IPS-15b (cell line): Measurements from ENCODE around the gene BORA.
"Not testable (repeated sequence)": the region's sequence is repeated elsewhere in the genome, so short reads cannot be mapped to it uniquely, and the experiment has no call there.

Experiments
- H3K27me3 ChIP-seq: one replicate; pipeline ENCODE4 v1.6.1; 2013; ENCODE audit warnings: low read length; ENCODE audit not compliant: control insufficient read depth, insufficient read depth
- H3K36me3 ChIP-seq: one replicate; pipeline ENCODE4 v1.6.1; 2013; ENCODE audit warnings: low read length; ENCODE audit not compliant: control insufficient read depth, insufficient read depth
- H3K4me1 ChIP-seq: one replicate; pipeline ENCODE4 v1.6.1; 2013; ENCODE audit warnings: mild to moderate bottlenecking, low read length; ENCODE audit not compliant: control insufficient read depth, insufficient read depth
- H3K4me3 ChIP-seq: one replicate; pipeline ENCODE4 v1.5.1; 2013; ENCODE audit warnings: low read depth, low read length
- H3K9ac ChIP-seq: one replicate; pipeline ENCODE4 v1.6.1; 2013; ENCODE audit warnings: low read depth, mild to moderate bottlenecking, low read length
- H3K9me3 ChIP-seq: one replicate; pipeline ENCODE4 v1.6.1; 2013; ENCODE audit warnings: mild to moderate bottlenecking, low read length; ENCODE audit not compliant: control insufficient read depth, insufficient read depth

Gene BORA

DNA sequence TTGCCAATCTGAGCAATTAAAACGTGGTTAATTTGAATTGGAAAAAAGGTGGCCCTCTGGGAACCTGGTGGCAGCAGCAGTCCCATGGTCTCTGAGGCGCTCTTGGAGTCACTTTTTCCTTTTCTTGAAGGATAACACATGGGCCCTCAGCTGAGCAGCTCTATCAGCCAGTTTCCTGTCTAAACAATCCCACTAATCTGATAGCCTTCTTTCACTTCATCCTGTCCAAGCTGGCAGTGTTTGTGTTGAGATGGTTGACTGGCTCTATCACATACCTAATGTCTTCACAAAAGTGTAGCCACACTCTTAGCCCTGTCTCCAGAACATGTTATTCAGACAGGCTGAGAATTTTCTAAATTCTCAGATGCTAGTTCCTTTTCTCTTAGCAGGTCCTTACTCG is 10.9 kb upstream of the BORA start:
- H3K4me3 ChIP-seq, result no peak overlapping the region
- H3K9me3 ChIP-seq, result no peaks in the 10 kb centered on the region
- H3K9ac ChIP-seq, result no peak overlapping the region
- no peaks in the 10 kb centered on the region for H3K27me3 ChIP-seq
- no peaks in the 10 kb centered on the region for H3K4me1 ChIP-seq
- H3K36me3 ChIP-seq, result peaks cover 6% of the 10 kb centered on the region

DNA sequence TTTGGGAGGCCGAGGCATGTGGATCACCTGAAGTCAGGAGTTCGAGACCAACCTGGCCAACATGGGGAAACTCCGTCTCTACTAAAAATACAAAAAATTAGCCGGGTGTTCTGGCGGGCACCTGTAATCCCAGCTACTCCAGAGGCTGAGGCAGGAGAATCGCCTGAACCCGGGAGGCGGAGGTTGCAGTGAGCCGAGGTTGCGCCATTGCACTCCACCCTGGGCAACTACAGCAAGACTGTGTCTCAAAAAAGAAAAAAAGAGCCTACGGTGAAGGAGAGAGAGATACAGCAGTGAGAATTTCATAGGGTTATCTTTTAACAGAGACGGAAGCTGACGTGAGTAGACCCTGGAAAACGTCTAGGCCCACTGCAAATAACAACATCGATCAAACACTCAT is 1.5 kb upstream of the BORA start:
- not testable (repeated sequence) for H3K9me3 ChIP-seq, H3K27me3 ChIP-seq, H3K36me3 ChIP-seq, H3K9ac ChIP-seq, H3K4me1 ChIP-seq
- peak overlapping the region; percentile 94 for H3K4me3 ChIP-seq

DNA sequence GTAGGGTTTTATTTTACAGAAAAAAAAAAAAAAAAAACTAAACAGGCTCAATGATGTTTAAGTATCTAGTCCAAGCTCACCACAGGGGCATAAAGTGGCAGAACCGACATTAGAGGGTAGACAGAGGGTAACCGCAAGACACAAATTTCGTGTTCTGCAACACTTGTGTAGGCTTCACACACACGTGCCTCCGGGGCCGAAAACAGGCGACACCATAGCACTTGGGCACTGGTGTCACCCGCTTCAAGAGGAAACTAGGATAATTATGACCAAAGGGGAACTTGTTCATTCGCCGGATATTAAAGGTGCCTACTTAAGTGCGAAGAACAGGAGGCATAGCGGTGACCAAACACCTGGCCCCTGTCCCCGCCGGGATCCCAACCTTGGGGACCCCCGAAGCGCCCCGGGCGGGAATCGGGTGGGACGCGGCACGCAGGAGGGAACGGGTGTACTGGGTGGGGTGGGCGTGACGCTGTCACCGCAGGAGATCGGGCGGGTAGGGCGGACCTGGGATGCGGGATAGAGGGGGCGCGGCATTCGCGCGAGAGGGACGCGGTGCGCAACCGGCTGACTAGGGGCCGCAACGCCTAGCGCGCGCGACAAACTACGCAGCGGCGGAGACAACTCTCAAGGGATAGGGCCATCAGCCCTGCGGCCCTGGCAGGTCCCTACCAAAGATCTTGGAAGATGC is 852 bp upstream of the BORA start:
- no peaks in the 10 kb centered on the region for H3K27me3 ChIP-seq
- H3K4me3 ChIP-seq, result peak overlapping the region; percentile 94
- H3K9ac ChIP-seq, result peak overlapping the region; percentile 67
- peaks cover 3% of the 10 kb centered on the region for H3K36me3 ChIP-seq
- H3K4me1 ChIP-seq, result no peaks in the 10 kb centered on the region
- no peaks in the 10 kb centered on the region for H3K9me3 ChIP-seq

DNA sequence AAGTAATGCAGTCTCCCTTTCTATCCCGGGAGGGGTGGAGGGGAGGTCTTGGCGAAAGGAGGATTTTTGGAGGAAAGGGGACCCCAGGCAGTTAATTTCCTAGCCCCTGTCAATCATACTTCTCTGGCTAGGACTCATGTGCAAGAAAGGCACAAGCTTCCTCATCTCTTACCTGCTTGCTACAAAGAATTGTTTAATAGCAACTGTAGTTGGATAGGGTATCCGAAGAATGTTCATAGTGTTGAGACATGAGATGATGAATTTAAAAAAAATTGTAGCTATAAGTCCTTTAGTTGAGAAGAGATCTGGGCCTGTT is 525 bp downstream of the BORA start:
- H3K9me3 ChIP-seq, result no peaks in the 10 kb centered on the region
- no peaks in the 10 kb centered on the region for H3K4me1 ChIP-seq
- H3K36me3 ChIP-seq, result peaks cover 5% of the 10 kb centered on the region
- H3K27me3 ChIP-seq, result no peaks in the 10 kb centered on the region
- H3K4me3 ChIP-seq, result peak overlapping the region; percentile 94
- peak overlapping the region; percentile 67 for H3K9ac ChIP-seq

DNA sequence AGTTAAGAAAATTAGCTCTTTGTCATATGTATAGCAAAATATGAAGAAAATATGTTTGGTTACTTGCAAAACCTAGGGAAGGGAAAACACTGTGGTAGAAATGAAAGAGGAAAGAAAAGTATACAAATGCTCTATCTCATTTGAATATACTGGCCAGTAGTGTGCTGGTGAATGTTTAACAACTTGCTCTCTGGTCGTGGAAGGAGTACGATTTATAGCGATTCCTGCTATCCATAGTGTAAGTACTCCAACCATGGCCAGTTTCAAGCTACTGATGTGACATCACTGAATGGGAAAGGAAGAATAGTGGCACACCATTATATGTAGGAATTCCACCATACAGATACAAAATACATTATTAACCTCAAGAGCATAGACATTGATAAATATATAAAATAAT is 9.3 kb downstream of the BORA start:
- no peak overlapping the region for H3K9ac ChIP-seq
- no peaks in the 10 kb centered on the region for H3K27me3 ChIP-seq
- peaks cover 3% of the 10 kb centered on the region for H3K36me3 ChIP-seq
- H3K4me3 ChIP-seq, result no peak overlapping the region
- no peaks in the 10 kb centered on the region for H3K4me1 ChIP-seq
- H3K9me3 ChIP-seq, result no peaks in the 10 kb centered on the region

DNA sequence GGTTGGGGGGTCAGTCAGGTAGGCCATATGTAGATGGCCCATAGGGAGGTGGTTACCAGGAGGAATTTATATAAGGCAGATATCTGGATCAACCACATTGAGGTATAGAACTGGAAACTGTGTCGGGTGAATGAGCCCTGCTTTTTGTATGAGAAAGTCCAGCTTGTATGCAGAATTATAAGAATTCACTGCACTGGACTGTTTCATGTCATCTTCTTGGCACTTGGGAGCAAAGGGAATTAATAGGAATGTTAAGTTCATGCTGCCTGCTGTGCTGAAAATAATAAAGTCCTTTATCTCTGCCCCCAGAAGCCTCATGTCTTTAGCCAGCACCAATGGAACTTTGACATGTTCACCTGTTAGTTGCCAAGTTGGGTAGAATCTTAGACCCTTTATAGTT is 12.3 kb downstream of the BORA start:
- H3K36me3 ChIP-seq, result peaks cover 3% of the 10 kb centered on the region
- no peak overlapping the region for H3K4me3 ChIP-seq
- H3K4me1 ChIP-seq, result no peaks in the 10 kb centered on the region
- H3K27me3 ChIP-seq, result no peaks in the 10 kb centered on the region
- H3K9me3 ChIP-seq, result no peaks in the 10 kb centered on the region
- H3K9ac ChIP-seq, result no peak overlapping the region

DNA sequence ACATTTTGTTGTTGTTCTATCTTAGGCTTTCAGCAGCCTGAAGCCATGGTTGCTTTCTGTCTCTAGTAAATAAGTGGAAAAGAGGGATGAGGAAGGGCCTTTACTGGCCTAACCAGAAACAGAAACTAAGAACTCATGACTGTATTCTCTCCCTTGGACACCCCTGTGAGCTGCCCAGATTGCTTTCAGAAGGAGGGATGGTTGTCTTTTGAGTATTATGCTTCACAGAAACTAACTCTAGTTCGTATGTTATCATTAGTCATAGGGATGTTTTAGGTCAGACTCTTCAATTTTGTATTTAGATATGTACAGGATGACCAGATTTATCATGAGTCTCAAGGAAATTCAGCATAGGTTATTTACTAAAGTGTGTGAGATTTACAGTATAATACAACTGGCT is 17.5 kb downstream of the BORA start:
- Histone ChIP-seq H3K9ac (no peak overlapping the region), H3K4me3 (no peak overlapping the region), H3K27me3 (no peaks in the 10 kb centered on the region), H3K4me1 (no peaks in the 10 kb centered on the region), H3K36me3 (peaks cover 6% of the 10 kb centered on the region), H3K9me3 (no peaks in the 10 kb centered on the region)

DNA sequence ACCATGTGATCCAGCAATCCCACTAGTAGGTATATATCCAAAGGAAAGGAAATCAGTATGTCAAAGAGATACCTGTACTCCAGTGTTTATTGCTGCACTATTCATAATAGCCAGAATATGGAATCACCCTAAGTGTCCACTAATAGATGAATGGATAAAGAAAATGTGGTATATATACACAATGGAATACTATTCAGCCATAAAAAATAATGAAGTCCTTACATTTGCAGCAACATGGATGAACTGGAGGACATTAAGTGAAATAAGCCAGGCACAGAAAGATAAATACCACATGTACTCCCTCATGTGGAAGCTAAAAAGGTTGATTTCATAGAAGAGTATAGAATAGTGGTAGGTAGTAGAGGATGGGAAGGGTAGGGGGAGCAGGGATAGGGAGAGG is 23.5 kb downstream of the BORA start:
- Histone ChIP-seq H3K9ac (no peak overlapping the region), H3K9me3 (no peaks in the 10 kb centered on the region), H3K4me1 (no peaks in the 10 kb centered on the region), H3K4me3 (no peak overlapping the region), H3K27me3 (no peaks in the 10 kb centered on the region), H3K36me3 (peaks cover 6% of the 10 kb centered on the region)

DNA sequence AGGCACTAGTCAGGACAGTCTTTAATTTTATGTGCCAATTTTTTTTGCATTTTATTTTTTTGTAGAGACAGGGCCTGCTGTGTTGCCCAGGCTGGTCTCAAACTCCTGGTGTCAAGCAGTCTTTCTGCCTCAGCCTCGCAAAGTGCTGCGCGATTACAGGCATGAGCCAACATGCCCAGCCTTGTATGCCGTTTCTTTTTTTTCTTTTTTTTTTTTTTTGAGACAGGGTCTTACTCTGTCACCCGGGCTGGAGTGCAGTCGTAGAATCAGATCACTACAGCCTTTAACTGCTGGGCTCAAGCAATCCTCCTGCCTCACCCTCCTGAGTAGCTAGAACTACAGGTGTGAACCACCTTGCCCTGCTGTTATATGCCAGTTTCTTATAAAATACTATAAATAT is 26.4 kb downstream of the BORA start:
- Histone ChIP-seq H3K4me3 (no peak overlapping the region), H3K27me3 (no peaks in the 10 kb centered on the region), H3K9ac (no peak overlapping the region), H3K36me3 (no peaks in the 10 kb centered on the region), H3K9me3 (no peaks in the 10 kb centered on the region), H3K4me1 (no peaks in the 10 kb centered on the region)

DNA sequence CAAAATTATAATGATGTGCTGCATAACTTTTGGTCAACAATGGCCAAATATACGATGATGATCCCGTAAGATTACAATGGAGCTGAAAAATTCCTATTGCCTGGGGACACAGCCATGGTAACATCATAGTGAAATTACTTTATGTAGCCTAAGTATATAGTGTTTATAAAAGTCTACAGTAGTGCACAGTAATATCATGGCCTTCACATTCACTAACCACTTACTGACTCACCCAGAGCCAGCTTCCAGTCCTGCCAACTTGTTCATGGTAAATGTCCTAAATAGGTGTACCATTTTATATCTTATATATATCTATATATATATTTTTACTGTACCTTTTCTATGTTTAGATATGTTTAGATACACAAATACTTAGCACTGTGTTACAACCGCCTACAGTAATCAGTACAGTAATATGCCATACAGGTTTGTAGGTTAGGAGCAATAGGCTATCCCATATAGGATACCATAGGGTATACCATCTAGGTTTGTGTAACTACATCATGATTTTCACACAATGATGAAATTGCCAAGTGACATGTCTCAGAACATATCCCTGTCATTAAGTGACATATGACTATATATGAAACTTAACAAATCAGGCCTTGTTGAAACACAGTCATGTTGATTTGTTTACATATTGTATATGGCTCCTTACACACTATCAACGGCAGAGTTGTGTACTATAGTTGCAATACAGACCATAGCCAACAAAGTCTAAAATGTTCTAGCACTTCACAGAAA is 30.2 kb downstream of the BORA start:
- peaks cover 2% of the 10 kb centered on the region for H3K36me3 ChIP-seq

DNA sequence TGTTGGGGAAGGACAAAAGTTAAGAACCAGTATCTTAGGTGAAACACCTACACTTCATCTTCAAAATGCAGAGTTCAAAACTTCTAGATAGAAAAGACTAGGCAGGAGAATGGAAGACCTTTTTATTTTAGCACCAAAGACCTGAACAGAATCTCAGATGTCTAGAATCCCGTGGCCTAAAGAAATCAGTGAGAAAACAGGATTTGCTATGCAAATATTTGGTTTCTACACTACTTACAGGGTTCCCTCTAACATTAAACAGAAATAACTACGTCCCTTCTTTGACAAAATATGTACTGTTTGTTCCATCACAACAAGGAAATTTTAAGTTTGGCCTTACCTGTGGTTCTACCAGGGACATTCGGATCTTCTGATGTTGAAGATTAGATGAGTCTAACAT is 32.5 kb downstream of the BORA start:
- peaks cover 9% of the 10 kb centered on the region for H3K36me3 ChIP-seq
- no peak overlapping the region for H3K4me3 ChIP-seq
- no peaks in the 10 kb centered on the region for H3K27me3 ChIP-seq
- H3K9me3 ChIP-seq, result no peaks in the 10 kb centered on the region
- H3K9ac ChIP-seq, result no peak overlapping the region
- no peaks in the 10 kb centered on the region for H3K4me1 ChIP-seq

More for the DNA sequence above, 30.2 kb downstream of the BORA start:
- no peak overlapping the region for H3K4me3 ChIP-seq
- H3K9ac ChIP-seq, result no peak overlapping the region
- H3K4me1 ChIP-seq, result no peaks in the 10 kb centered on the region
- no peaks in the 10 kb centered on the region for H3K27me3 ChIP-seq
- H3K9me3 ChIP-seq, result no peaks in the 10 kb centered on the region

DNA sequence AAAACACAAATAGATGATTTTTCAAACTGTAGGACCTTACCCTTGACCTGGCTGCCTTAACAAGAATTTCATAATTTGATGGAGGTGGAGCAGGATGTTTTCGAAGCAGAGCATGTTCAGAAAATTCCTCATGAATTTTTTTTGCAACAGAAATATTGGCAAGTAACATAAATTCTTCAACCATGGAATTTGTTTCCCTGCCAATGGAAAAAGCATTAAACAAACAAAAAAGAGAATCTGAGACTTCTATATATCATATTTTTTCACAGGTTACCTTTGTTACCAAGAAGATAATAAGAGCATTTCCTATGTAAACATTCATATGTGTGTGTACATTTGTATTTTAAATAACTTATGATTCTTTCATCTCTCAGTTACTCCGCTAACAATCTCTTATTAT is 35.7 kb downstream of the BORA start:
- no peaks in the 10 kb centered on the region for H3K27me3 ChIP-seq
- peaks cover 18% of the 10 kb centered on the region for H3K36me3 ChIP-seq
- H3K4me1 ChIP-seq, result no peaks in the 10 kb centered on the region
- H3K4me3 ChIP-seq, result no peak overlapping the region
- H3K9ac ChIP-seq, result no peak overlapping the region
- no peaks in the 10 kb centered on the region for H3K9me3 ChIP-seq
